Small intestine (tissue), 7 donors: ENCODE data around the gene ENTPD8. TPM values are rescaled to one million over a fixed set of nuclear protein-coding genes. Genes with fewer than 3 reads are reported as not detected.
A peak's percentile ranks its signal among the peaks of the same experiment; 100 is the strongest.

Experiments used
- DNase-seq, 2 donors: peaks; one replicate each; pipeline versions ENCODE4 v3.0.0 to v3.0.0-alpha.2; 2013
- FAIRE-seq: peaks from 2 replicates; lab custom pipeline; 2012; peaks lifted over from hg19 to GRCh38; lab: Jason Lieb, UNC
- H3K27ac ChIP-seq, 3 donors: one replicate each; pipeline ENCODE4 v1.5.1; 2013; ENCODE audit warnings: low read length in 2 of 3, mild to moderate bottlenecking in 2 of 3, control low read depth in 1 of 3, inconsistent platforms in 1 of 3, low read depth in 1 of 3, moderate library complexity in 1 of 3
- H3K27me3 ChIP-seq, 3 donors: one replicate each; pipeline ENCODE4 v1.6.1; 2013; ENCODE audit warnings: low read length in 3 of 3, inconsistent platforms in 1 of 3; ENCODE audit not compliant: control insufficient read depth in 3 of 3, insufficient read depth in 3 of 3
- H3K36me3 ChIP-seq, 3 donors: one replicate each; pipeline ENCODE4 v1.6.1; 2013; ENCODE audit warnings: low read length in 3 of 3, inconsistent platforms in 1 of 3, low read depth in 1 of 3, mild to moderate bottlenecking in 1 of 3, moderate library complexity in 1 of 3; ENCODE audit not compliant: control insufficient read depth in 3 of 3, insufficient read depth in 2 of 3
- H3K4me1 ChIP-seq, 3 donors: one replicate each; pipeline ENCODE4 v1.6.1; 2013; ENCODE audit warnings: low read length in 2 of 3, inconsistent platforms in 1 of 3, low read depth in 1 of 3, mild to moderate bottlenecking in 1 of 3, moderate library complexity in 1 of 3; ENCODE audit not compliant: control insufficient read depth in 3 of 3, insufficient read depth in 2 of 3
- H3K4me3 ChIP-seq, 3 donors: one replicate each; pipeline ENCODE4 v1.5.1; 2013; ENCODE audit warnings: low read length in 3 of 3, control low read depth in 1 of 3, inconsistent platforms in 1 of 3, low read depth in 1 of 3, mild to moderate bottlenecking in 1 of 3, moderate library complexity in 1 of 3
- H3K9me3 ChIP-seq, 2 donors: one replicate each; pipeline ENCODE4 v1.6.1; 2013; ENCODE audit warnings: low read depth in 1 of 2, low read length in 1 of 2; ENCODE audit not compliant: control insufficient read depth in 2 of 2, insufficient read depth in 1 of 2
- WGBS, 3 donors: extraction: QIAGEN DNeasy Blood & Tissue Kit; methylation state at CpG; one replicate each; pipeline ENCODE4 v1.1.7; 2013; 5-methylcytosine and 5-hydroxymethylcytosine counted together
- polyA plus RNA-seq, 4 donors: library from polyadenylated mRNA; stranded (reverse) in 3 of 4; unstranded in 1 of 4; fragments of 200-250 nt in 3 of 4; fragments of 120-200 nt in 1 of 4; gene quantifications; one replicate each; pipeline versions ENCODE4 v1.2.1 to v1.2.3, GENCODE V29; 2013
- donor health status: healthy with polysubstance abuse.
- donor health status: control.
- donor health status: control.
- donor health status: Bipolar disorder and iron deficiency.
- donor health status: healthy.

The ENTPD8 gene
- polyA plus RNA-seq, 4 donors = 15.9 to 85.4 (median 40.8) TPM

DNA sequence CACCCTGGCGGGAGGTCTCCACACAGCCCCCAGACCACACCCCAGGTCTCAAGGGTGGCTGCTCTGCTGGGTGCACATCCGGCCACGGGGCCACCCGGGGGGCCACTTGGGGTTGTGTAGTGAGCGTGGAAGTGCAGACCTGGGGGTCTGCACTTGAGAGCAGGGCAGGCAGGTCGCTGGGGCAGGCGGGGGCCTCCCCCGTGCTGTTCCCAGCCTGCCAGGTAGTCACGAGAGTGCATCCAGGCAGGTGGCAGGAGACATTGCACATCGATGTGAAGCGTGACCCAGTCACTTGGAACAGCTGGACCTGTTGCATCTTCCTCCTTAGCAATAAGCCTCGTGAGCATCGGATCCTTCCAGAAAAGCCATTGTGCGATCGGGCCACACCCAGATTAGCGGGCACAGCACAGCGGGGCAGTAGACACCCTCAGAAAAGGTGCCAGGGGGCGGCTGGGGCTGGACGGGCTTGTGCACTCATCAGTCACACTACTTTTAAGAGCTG lies 4.8 kb upstream of the ENTPD8 start:
- DNase-seq (peak in 1 of 2 donors; percentile 46), FAIRE-seq (no peak)
- Histone ChIP-seq H3K27me3 (peaks cover 0 to 5% (median 0%) of the 10 kb centered on the region in 3 donors), H3K36me3 (peaks cover 0 to 26% (median 6%) of the 10 kb centered on the region in 3 donors), H3K4me3 (peak overlapping the region in 1 of 3 donors; percentile 3), H3K27ac (no peak overlapping the region), H3K9me3 (no peaks in the 10 kb centered on the region), H3K4me1 (peaks cover 0 to 18% (median 0%) of the 10 kb centered on the region in 3 donors)
- WGBS, 3 donors = 10 to 49% (median 29%) methylated on average over 19 of the region's 19 CpGs

DNA sequence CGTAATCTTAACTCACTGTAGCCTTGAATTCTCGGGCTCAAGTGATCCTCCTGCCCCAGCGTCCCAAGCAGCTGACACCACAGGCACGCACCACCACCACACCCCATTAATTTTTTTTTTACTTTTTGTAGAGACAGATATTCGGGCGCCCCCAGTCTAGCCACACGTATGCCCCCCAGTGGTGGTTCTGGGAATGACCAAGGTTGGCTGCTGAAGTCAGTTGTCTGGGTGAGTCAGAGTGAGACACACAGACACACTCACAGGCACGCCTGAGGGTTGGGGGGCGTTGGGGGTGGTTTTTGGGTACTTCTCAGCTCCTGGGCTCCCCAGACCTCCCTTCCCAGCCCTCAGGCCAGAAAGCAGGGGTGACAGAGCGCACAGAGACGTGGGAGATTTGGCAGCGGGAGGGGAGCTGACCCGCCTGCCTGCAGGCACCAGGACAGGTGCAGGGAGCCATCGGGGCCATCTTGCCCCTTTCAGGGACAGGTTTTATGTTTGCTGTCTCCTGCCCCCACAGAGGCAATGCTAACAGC lies 4.2 kb upstream of the ENTPD8 start:
- peak; percentile 89 to 93 for DNase-seq
- no peak overlapping the region for H3K27ac ChIP-seq
- WGBS, 3 donors = 2 to 15% (median 7%) methylated on average over 14 of the region's 14 CpGs
- H3K27me3 ChIP-seq = peaks cover 0 to 5% (median 0%) of the 10 kb centered on the region in 3 donors
- peaks cover 0 to 18% (median 0%) of the 10 kb centered on the region in 3 donors for H3K4me1 ChIP-seq
- peak overlapping the region in 1 of 3 donors; percentile 3 for H3K4me3 ChIP-seq
- FAIRE-seq = no peak
- no peaks in the 10 kb centered on the region for H3K9me3 ChIP-seq
- H3K36me3 ChIP-seq = peaks cover 0 to 26% (median 6%) of the 10 kb centered on the region in 3 donors

DNA sequence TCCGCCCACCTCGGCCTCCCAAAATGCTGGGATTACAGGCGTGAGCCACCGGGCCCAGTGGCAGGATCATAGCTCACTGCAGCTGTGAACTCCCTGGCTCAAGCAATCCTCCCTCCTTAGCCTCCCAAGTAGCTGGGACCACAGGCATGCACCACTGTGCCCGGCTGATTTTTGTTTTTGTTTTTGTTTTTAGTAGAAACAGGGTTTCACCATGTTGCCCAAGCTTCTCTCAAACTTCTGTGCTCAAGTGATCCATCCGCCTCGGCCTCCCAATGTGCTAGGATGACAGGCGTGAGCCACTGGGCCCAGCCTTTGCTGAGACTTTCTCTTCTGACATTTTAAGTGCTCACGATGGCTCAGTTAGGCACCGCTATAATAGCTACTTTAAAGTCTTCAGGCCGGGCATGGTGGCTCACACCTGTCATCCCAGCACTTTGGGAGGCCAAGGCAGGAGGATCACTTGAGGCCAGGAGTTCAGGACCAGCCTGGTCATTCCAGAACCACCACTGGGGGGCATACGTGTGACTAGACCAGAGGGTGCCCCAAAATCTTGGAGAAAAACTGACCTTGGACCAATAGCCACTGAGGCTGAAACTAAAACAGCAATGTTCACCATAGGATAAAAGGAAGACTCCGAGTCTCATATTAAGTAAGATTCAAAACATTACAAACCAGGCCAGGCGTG lies 3.1 kb upstream of the ENTPD8 start:
- Histone ChIP-seq H3K4me3 (no peak overlapping the region), H3K4me1 (peaks cover 0 to 18% (median 0%) of the 10 kb centered on the region in 3 donors), H3K36me3 (peaks cover 0 to 17% (median 0%) of the 10 kb centered on the region in 3 donors), H3K9me3 (no peaks in the 10 kb centered on the region), H3K27me3 (peaks cover 0 to 5% (median 0%) of the 10 kb centered on the region in 3 donors), H3K27ac (no peak overlapping the region)
- FAIRE-seq = no peak
- no peak for DNase-seq
- WGBS, 3 donors = 84 to 87% (median 85%) methylated on average over 14 of the region's 14 CpGs

DNA sequence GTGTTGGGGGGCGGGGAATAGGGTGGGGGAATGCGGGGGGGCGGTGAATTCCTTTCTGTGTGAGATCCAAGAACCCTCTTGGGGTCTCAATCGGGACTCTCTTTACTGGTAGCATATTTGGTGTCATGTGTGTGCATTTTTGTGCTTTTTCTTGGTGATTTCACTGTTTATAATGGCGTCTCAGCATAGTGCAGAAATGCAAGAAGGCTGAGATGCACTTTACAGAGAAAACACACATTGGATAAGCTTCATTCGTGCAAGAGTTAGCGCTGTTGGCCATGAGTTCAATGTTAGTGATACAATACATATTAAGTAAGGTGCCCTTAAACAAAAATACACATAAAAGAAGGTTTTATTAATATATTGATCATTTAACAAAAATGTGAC lies 771 bp upstream of the ENTPD8 start:
- Histone ChIP-seq H3K27ac (peak overlapping the region in 1 of 3 donors; percentile 28), H3K36me3 (no peaks in the 10 kb centered on the region), H3K4me1 (peaks cover 0 to 18% (median 0%) of the 10 kb centered on the region in 3 donors), H3K27me3 (peaks cover 0 to 5% (median 0%) of the 10 kb centered on the region in 3 donors), H3K9me3 (no peaks in the 10 kb centered on the region), H3K4me3 (peak overlapping the region; percentile 5 to 37 (median 32))
- FAIRE-seq (no peak), DNase-seq (no peak)
- 14% methylated on average over 6 to 7 of the region's 7 CpGs for WGBS, 3 donors

DNA sequence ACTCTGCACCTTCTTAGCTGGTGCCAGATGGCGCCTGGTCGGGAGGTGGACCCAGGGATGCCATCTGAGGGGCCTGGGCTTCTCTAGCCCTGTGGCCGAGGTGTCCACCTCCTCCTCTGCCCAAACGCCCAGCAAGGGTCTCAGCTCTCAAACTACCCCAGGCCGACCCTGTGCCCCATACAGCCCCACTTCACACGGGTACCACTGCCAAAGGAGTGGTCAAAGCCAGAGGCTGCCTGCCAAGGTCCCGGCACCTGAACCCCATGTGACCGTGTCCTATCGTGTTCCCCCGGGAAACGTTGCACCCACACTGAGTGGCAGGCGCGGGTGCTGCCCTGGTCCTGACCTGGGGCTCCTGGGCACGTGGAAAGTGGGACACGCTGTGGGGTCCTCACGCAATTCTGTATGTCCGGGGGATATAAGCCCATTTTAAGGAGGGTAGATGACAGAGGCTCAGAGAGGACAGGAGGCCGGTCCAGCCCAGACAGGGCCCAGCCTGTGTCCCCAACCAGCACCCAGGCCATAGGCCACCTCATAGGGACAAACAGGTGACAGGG lies 1.9 kb downstream of the ENTPD8 start:
- no peak overlapping the region for H3K27ac ChIP-seq
- FAIRE-seq = no peak
- 21 to 64% (median 44%) methylated on average over 18 of the region's 18 CpGs for WGBS, 3 donors
- peaks cover 0 to 13% (median 0%) of the 10 kb centered on the region in 3 donors for H3K36me3 ChIP-seq
- H3K4me3 ChIP-seq = peak overlapping the region in 1 of 3 donors; percentile 4
- DNase-seq = no peak
- no peaks in the 10 kb centered on the region for H3K9me3 ChIP-seq
- H3K4me1 ChIP-seq = peaks cover 0 to 5% (median 0%) of the 10 kb centered on the region in 3 donors
- no peaks in the 10 kb centered on the region for H3K27me3 ChIP-seq

DNA sequence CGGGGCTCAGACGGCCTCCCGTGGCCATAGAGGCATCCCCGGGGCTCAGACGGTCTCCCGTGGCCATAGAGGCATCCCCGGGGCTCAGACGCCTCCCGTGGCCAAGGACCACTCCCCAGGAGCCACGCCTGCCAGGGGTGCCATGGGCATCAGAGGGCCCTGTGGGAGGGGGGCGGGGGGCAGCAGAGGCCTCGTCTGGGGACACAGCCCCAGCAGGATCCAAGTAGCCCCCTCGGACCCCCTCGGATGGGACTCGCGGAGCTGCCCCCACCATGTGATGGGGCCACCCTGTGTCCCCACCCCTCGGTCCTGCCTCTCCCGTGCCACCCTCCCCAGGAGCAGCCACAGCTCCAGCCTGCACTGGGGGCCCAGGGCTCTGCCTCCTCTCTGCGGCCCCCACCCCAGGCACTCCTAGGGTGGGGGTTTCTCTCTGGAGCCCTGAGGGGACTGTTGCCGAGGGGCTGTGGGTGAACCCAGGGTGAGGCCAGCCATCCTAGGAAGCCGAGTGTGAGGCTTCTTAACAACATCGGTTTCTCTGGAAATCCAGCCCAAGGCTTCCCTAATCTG lies 2.5 kb downstream of the ENTPD8 start:
- peak overlapping the region in 1 of 3 donors; percentile 4 for H3K4me3 ChIP-seq
- H3K27ac ChIP-seq = no peak overlapping the region
- H3K36me3 ChIP-seq = peaks cover 0 to 19% (median 0%) of the 10 kb centered on the region in 3 donors
- no peak for DNase-seq
- 34 to 78% (median 44%) methylated on average over 18 to 22 of the region's 22 CpGs for WGBS, 3 donors
- H3K27me3 ChIP-seq = no peaks in the 10 kb centered on the region
- peaks cover 0 to 5% (median 0%) of the 10 kb centered on the region in 3 donors for H3K4me1 ChIP-seq
- no peak for FAIRE-seq
- no peaks in the 10 kb centered on the region for H3K9me3 ChIP-seq

DNA sequence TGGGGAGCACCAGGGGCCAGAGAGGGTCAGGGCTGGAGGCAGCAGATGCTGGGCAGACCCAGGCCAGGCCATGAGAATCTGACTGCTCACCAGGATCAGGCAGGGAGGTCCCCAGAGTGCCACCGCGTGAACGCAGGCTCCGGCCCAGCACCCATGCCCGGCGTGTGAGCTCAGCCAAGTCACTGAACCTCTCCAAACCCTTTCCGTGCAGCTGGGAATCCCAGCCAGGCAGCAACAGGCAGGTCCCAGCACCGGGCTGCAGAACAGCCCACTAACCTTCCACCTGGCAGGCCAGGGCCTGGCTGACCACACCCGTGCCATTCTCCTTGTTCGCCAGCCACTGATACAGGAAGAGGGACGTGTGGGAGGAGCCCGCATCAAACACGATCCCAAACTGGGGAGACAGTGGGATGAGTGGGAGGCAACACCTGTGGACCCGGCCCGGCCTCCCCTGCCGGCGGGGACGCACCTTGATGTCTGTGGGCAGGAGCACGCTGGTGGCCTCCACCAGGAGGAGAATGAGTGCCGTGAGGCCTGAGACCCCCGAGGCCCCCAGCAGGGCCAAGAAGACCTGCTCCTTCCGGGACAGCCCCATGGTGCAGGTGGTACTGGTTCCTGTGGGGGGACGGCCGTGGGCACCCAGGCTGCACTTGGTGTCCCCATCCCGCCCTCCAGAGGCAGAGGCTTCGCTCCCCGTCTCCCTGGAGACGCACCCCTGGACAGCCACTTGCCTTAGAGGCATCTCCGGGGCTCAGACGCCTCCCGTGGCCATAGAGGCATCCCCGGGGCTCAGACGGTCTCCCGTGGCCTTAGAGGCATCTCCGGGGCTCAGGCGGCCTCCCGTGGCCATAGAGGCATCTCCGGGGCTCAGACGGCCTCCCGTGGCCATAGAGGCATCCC lies 3.2 kb downstream of the ENTPD8 start:
- peak overlapping the region in 1 of 3 donors; percentile 13 for H3K4me3 ChIP-seq
- H3K27me3 ChIP-seq = no peaks in the 10 kb centered on the region
- H3K9me3 ChIP-seq = no peaks in the 10 kb centered on the region
- H3K27ac ChIP-seq = peak overlapping the region in 1 of 3 donors; percentile 9
- H3K4me1 ChIP-seq = peaks cover 0 to 5% (median 0%) of the 10 kb centered on the region in 3 donors
- 27 to 76% (median 43%) methylated on average over 38 to 40 of the region's 40 CpGs for WGBS, 3 donors
- peaks cover 0 to 24% (median 0%) of the 10 kb centered on the region in 3 donors for H3K36me3 ChIP-seq
- DNase-seq = peak in 1 of 2 donors; percentile 36
- FAIRE-seq = no peak
